Measurements from ENCODE around the gene SLC51A. TPM values are rescaled to one million over a fixed set of nuclear protein-coding genes. Genes with fewer than 3 reads are reported as not detected.

Gene SLC51A
- total and polyA plus RNA-seq, 9 of the 15 experiments (the other 6 are each of a cell fraction or from before 2014, with no cell fraction given): 0.35 to 0.38 TPM; not detected in 7

- TF ChIP-seq BRD4 (IDR thresholded peaks at IDR 0.05) (no peak), CHCHD3 (CRISPR knock-in tag; IDR thresholded peaks at IDR 0.05) (no peak), SMARCA5 (IDR thresholded peaks at IDR 0.05) (peak; percentile 76; the same call in 1 of the 2 replicates), SIN3A (IDR thresholded peaks at IDR 0.05; ENCODE audit: borderline replicate concordance in 2 of 2, control insufficient read depth in 1 of 2, low read depth in 2 of 2, low read length in 2 of 2) (no peak), PHF8 (IDR thresholded peaks at IDR 0.05; ENCODE audit: borderline replicate concordance, low read length) (no peak), ILF3 (IDR thresholded peaks at IDR 0.05; ENCODE audit: borderline replicate concordance) (no peak), CBX5 (IDR thresholded peaks at IDR 0.05; ENCODE audit: borderline replicate concordance, low read depth) (no peak), KLF6 (CRISPR knock-in tag; IDR thresholded peaks at IDR 0.05; ENCODE audit: borderline replicate concordance) (no peak), GATAD2B (IDR thresholded peaks at IDR 0.05; ENCODE audit: borderline replicate concordance) (no peak), CHD1 (IDR thresholded peaks at IDR 0.05; ENCODE audit: low read length) (no peak), MXD1 (CRISPR knock-in tag; IDR thresholded peaks at IDR 0.05; ENCODE audit: borderline replicate concordance, poor library complexity, severe bottlenecking) (no peak), MYNN (IDR thresholded peaks at IDR 0.05) (no peak), MYNN (CRISPR knock-in tag; IDR thresholded peaks at IDR 0.05) (no peak), SMAD4 (CRISPR knock-in tag; conservative IDR thresholded peaks at IDR 0.05) (0 out of 2 replicates have a peak, but pooled peaks have one; percentile 28), ATF1 (CRISPR knock-in tag; IDR thresholded peaks at IDR 0.05) (no peak), ATF1 (tag; IDR thresholded peaks at IDR 0.05) (no peak), SLC30A9 (CRISPR knock-in tag; IDR thresholded peaks at IDR 0.05) (no peak), GABPB1 (CRISPR knock-in tag; IDR thresholded peaks at IDR 0.05) (peak; percentile 49; the same call in 1 of the 2 replicates), SNIP1 (IDR thresholded peaks at IDR 0.05; ENCODE audit: low read depth) (no peak), ZNF232 (CRISPR knock-in tag; IDR thresholded peaks at IDR 0.05) (no peak), RB1 (IDR thresholded peaks at IDR 0.05; ENCODE audit: low read depth) (no peak), TFAM (CRISPR knock-in tag; conservative IDR thresholded peaks at IDR 0.05) (no peak), CSDE1 (IDR thresholded peaks at IDR 0.05) (no peak), NCOA2 (IDR thresholded peaks at IDR 0.05; ENCODE audit: partially characterized antibody in 2 of 2) (no peak), ZNF584 (CRISPR knock-in tag; IDR thresholded peaks at IDR 0.05; ENCODE audit: low read depth) (no peak), ZBTB1 (CRISPR knock-in tag; IDR thresholded peaks at IDR 0.05; ENCODE audit: borderline replicate concordance, low read depth) (no peak), TOE1 (IDR thresholded peaks at IDR 0.05; ENCODE audit: borderline replicate concordance) (peak; percentile 46; the same call in 1 of the 2 replicates), TOE1 (CRISPR knock-in tag; IDR thresholded peaks at IDR 0.05; ENCODE audit: borderline replicate concordance, low read depth) (no peak)
- TF ChIP-seq, protein P1, sequence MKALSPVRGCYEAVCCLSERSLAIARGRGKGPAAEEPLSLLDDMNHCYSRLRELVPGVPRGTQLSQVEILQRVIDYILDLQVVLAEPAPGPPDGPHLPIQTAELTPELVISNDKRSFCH (CRISPR knock-in tag; IDR thresholded peaks at IDR 0.05): no peak
- TF ChIP-seq, protein P1 (tag; IDR thresholded peaks at IDR 0.05): no peak
- TF ChIP-seq, protein P2, sequence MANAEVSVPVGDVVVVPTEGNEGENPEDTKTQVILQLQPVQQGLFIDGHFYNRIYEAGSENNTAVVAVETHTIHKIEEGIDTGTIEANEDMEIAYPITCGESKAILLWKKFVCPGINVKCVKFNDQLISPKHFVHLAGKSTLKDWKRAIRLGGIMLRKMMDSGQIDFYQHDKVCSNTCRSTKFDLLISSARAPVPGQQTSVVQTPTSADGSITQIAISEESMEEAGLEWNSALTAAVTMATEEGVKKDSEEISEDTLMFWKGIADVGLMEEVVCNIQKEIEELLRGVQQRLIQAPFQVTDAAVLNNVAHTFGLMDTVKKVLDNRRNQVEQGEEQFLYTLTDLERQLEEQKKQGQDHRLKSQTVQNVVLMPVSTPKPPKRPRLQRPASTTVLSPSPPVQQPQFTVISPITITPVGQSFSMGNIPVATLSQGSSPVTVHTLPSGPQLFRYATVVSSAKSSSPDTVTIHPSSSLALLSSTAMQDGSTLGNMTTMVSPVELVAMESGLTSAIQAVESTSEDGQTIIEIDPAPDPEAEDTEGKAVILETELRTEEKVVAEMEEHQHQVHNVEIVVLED (CRISPR knock-in tag; IDR thresholded peaks at IDR 0.05): no peak
Measured at GRCh38 chr3:196192524-196193051, 23.7 kb upstream of the SLC51A start (continued).

Data from K562 (cell line).